GM21390 (cell line): ENCODE measurements around the gene TTC16.
"Not testable (repeated sequence)": the region's sequence is repeated elsewhere in the genome, so short reads cannot be mapped to it uniquely, and the experiment has no call there.

Experiments used
- ATAC-seq: cut with Tn5 transposase; IDR thresholded peaks from one replicate; pipeline ENCODE4 v1.9.1; 2021; ENCODE audit not compliant: unreplicated experiment

The TTC16 gene

DNA sequence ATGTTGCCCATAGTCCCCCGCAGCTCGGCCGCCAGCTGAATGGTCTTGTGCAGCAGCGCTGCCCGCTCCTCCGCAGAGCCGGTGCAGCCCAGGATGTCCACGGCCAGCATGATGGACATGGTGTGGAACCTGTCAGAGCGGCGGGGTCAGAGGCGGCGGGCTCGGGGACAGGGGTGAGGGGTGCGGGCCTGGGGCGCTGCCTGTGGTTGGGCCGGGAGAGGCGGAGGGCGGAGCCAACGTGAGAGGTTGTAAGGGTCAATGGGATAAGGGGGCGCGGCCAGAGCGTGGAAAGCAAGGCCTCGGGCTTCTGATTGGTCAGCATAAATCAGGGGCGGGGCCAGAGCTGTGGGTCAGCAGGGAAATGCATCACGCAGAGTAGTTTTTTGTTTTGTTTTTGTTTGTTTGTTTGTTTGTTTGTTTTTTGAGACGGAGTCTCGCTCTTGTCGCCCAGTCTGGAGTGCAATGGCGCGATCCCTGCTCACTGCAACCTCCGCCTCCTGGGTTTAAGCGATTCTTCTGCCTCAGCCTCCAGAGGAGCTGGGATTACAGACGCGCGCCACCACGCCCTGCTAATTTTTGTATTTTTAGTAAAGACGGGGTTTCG lies 26.1 kb downstream of the TTC16 start:
- ATAC-seq = no peak

DNA sequence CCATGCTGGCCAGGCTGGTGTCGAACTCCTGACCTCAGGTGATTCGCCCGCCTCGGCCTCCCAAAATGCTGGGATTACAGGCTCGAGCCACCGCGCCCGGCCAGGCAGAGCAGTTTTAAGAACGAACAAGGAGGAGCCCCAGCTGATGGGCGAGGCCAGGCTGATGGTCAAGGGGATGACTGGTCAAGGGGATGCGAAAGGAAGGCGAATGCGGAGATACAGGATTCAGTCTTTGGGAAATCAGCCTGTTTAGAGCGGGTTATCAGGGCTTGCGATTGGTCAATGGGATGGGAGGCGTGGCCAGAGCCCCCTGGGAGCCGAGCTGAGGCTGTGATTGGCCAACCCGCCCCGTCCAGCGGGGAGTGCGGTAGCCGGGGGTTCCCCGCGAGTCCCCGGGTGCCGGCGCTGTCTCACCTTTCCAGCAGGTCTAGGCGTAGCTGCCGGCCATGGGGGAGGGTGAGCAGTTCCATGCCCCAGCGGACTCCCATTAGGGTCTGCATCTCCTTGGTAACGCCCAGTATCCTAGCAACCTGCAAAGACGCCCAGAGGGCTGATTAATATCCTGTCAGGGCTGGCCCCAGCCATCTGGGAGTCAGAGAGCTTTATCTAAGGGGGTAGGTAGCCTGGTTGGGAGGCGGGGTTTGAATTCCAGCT lies 26.7 kb downstream of the TTC16 start:
- ATAC-seq = no peak

DNA sequence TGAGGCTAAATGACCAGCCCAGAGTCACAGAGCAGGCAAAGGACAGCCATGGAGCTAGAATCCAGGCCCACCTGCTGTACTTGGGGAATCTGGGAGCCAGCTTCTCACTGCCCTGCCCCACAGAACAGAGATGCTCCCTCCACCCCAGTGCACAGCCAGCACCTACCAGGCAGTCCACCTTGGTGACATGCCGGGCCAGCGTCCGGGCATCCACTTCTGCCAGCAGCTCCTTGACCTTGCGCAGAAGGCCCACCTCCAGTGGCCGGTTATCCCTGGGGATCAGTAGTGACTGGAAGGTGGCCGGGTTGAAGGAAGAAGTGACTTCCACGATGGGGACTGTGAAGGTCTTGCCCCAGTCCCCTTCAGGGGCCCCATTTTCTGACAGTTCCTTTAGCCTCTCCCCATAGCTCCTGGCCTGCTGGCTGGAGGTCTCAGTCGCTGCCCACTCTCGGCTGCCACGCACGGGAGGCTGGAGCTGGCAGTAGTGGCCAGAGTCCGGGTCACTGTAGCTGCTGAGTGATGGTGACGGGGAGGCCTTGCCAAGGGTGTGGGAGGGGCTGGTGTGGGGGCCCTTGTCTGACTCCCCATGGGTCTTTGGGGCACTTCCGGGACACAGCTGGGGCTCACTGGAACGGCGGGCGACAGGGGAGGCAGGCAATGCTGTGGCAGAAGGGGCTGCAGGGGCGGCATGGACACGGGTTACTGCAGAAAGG lies 28.7 kb downstream of the TTC16 start:
- ATAC-seq = no peak

DNA sequence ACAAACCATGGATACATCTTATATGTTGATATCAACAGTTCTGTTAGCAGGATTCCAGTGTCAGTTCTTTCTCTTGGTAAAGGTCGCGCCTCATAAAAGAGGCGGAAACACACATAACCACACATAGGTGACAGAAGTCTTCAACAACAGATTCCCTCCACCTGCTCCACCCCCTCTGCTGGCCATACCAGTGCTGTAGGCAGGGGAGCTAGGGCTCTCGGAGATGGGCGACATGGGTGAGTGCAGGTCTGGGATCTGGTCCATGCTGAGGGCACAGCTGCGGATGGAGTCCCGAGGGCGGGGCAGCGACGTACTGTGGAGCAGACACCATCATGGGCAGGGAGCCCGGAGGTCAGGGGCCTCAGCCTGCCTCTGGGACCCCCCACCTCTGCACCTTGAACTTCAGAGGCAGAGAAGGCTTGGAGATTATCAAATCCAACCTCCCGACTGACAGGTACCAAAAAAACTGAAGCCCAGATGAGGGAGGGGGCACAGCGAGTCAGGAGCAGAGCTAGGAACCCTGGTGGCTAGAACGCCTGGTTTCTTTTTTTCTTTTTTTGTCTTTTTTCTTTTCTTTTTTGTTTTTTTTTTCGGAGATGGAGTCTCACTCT lies 31.2 kb downstream of the TTC16 start:
- ATAC-seq = no peak

DNA sequence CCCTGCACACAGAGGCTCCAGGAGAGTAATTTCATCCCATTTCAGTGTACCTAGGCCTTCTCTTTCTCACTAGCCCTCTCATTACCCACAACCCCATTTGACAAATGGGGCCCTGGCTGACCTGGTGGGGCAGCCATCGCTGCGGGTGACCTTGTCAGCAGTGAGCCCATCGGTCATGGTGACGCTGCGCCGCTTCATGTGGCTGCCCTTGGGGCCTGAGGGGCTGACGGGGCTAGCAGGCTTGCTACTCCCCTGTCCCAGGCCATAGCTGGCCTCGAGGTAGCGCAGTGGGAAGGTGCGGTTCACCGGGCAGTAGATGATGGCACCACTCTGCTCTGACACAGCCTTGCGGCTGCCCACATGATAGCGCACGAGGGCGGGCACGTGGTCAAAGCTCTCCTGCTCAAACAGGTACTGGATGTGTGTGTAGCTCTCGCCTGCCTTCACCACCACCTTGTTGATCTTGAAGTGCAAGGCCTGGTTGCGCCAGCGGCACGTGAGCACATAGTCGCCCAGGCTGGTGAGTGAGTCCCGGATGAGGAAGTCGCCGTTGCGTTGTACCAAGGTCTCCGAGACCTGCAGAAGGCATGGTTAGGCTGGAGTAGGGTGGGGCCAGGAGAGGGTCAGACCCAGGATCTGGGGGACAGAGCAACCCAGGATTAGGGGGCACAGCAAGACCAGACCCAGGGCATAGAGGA lies 33.4 kb downstream of the TTC16 start:
- ATAC-seq = no peak

DNA sequence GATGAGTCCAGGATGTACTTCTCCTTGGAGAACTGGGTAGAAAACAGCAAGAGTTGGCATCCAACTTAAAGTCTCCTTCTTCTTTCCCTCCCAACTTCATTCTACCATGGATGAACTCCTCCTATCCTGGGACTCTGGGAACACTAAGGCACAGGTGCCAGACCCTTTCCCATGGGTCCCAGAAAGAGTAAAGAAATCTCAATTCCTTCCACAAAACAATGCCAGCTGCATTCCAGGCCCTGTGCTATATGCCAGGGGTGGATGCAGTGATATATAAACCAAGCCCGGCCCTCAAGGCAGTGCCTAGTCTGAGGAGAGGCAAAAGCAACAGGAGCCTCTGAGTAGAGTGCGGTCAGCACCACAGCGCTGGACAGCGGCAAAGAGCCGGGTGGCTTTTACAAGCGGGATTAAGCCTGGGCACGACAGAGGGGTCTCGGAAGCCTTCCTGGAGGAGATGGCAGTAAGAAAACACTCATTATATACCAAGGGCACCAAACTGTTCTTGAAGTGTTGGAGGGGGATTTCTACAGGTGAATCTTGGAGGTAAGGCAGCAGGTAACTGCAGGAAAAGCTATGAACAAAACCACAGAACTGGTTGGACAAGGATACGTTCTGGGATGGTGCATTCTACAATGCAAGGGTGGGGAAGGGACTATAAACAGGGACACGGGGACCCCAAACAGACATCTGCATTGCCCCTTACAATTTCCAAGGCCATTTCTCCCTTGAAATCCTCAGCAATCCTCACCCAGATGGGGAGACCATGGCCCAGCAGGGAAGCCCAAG lies 35.6 kb downstream of the TTC16 start:
- no peak for ATAC-seq

DNA sequence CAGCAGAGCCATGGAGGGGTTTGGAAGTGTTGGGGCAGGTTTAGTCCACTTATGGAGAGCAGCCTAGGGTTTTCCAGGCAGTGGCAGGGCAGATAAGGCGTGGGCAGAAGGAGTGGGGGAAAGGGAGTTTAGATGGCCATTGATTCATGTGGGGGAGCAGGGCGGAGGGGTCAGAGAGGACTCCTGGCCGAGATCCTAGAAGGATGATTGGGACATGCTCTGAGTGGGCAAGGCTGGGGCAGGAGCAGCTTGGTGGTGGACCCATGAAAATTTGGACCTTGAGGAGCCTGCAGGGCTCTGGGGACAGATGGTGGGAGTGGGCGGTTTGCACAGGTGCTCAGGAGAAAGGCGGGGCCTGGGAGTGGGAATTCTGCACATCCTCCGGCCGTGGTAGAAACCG lies 37.3 kb downstream of the TTC16 start:
- no peak for ATAC-seq

DNA sequence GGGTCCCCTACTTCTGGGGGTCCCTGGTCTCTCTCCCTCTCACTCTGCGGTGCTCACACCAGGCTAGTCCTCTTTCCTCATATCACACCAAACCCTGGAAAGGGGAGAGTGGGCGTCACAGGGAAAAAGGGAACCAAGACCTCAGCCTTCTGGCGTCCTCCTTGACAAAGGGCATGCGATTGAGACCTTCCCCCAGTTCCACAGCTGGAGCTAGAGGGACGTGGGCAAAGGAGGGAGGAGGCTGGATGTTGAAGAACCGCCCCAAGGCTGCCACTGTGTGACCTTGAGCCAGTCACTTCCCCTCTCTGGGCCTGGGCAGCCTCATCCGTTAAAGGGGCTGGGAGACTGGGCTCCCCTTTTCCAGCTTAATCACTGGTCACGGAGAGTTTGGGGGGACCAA lies 37.7 kb downstream of the TTC16 start:
- no peak for ATAC-seq

DNA sequence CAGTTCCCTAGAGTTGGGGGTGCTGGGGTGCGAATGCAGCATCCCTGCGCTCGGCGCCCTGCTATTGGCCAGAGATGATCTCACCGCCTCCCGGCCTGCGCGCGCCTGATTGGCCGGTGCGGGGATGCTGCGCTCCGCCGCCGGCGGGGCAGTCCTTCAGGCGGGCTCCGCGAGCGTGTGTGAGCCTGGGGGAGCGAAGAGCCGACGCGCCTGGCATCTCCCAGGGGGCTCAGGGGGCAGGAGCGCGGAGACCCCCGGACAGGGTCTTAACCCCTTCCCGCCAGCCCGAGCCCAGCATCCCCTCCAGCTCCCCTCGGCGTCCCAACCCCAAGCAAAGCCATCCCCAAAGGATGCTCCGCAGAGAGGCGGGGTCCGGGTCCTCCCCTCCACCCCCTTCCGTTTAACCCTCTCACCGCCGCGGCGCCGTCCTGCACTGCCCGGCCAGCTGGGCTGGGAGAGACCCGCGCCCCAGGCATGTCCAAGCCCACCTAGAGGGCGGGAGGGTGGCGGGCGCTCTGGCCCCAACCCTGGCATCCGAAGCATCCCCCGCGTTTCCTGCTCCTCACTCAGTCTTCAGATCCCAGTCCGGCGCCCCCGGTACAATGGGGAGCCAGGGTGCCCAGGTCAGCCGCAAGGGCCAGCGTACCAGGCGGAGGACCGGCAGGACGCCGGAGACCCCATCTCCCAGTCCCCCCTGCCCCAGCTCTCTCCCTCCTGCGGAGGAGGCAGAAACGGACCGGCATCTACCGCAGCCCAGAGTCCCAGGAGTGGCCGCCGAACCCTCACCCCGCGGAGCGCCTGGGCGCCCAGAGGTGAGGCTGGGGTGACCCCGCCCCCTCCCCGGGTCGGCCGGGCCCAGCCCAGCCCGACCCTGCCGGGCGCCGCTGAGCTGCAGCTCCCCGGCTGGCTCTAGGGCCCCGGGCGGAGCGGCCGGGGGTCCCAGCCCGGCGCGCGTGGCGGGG lies 38.5 kb downstream of the TTC16 start:
- ATAC-seq = no peak

DNA sequence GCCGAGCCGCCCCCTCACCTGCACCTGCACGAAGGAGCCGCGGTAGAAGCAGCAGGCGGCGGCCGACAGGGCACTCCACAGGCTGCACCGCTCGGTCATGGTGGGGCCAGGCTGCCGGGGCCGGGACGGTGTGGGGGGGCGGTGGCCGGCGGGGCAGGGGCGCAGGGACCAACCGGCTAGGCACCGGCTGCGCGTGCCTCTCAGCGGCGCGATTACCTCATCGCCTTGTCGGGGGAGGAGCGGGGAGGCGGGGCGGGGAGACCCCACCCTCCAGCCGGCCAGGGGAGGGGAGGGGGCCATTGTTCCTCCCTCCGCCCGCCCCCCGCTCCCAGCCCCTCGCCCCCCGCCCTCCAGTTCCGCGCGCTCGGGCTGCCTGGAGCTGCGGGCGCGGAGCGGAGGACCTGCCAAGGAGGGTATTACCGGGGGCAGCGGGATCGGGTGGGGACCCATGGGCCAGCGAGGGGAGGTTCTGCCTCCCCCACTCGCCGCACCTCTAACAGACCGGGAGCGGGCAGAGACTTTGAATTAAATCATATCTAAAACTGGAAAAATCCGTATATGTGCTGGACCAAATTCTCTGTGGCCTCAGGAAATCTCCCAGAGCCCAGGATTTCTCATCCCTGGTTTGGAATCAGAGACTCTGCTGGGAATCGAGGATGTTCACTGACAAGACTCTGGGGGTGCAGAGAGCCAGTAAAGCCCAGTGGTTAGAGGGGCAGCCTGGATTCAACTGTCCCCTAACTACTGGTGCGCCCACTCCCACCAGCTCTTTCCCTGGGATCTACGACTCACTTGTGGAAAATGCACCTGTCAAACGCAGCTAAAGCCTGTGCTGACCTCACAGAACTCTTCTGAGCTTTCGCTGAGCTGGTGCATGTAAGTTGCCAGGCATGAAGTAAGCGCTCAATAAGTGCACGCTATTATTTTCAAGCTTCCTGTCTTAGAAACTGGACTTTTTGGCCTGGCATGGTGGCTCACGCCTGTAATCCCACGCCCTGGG lies 39.5 kb downstream of the TTC16 start:
- no peak for ATAC-seq

DNA sequence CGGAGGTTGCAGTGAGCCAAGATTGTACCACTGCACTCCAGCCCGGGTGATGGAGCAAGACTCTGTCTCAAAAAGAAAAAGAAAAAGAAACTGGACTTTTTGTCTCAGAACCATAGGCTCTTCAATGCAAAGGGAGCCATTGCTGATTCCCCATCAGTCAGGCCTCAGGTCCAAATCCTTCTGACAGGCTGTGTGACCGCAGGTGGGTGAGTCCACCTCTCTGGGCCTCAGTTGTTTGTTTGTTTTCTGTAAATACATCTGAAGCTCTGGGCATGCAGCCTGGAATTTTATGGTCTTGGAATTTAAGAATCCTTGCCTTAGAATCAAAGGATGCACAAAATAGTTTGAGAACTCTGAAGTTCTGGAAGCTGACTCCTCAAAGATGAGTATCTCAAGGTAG lies 40.4 kb downstream of the TTC16 start:
- ATAC-seq = no peak

DNA sequence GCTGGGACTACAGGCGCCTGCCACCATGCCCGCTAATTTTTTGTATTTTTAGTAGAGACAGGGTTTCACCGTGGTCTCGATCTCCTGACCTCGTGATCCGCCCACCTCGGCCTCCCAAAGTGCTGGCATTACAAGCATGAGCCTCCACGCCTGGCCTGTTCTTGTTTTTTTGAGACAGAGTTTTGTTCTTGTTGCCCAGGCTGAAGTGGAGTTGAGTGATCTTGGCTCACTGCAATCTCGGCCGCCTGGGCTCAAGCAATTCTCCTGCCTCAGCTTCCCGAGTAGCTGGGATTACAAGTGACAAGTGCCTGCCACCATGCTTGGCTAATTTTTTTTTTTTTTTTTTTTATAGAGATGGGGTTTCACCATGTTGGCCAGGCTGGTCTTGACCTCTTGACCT lies 40.9 kb downstream of the TTC16 start:
- ATAC-seq = not testable (repeated sequence)

DNA sequence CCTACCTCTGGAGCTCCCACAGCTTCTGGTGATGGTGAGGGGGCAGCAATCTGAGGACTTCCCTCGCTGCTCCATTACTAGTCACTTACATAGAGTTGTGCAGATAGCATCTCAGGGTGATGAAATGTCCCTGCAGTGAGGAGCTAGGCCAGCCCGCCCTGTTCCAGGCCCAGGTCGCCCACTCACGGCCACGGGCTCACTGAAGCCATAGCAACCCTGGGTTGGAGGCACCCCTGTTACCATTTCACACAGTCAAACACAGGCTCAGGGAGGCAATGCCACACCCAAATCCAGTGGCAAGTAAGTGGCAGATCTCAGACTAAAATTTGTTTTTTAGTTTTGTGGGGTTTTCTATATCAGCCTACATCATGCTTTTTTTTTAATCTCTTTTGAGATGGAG lies 43.0 kb downstream of the TTC16 start:
- ATAC-seq = no peak

DNA sequence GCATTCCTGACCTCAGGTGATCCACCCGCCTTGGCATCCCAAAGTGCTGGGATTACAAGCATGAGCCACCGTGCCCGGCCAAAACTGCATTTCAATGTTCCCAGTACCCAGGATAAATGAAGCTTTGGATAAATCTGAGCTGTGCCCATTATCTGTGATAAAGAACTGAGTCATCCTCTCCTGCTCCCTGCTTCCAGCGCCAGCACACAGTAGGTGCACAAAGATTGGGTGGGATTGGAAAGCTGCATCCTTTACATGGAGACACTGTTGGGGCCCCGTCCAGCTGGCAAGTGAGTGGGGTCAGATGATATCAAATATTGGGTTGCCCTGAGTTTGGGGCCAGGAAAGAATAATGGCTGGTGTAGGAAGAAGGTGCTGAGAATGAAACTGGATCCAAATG lies 45.2 kb downstream of the TTC16 start:
- no peak for ATAC-seq

DNA sequence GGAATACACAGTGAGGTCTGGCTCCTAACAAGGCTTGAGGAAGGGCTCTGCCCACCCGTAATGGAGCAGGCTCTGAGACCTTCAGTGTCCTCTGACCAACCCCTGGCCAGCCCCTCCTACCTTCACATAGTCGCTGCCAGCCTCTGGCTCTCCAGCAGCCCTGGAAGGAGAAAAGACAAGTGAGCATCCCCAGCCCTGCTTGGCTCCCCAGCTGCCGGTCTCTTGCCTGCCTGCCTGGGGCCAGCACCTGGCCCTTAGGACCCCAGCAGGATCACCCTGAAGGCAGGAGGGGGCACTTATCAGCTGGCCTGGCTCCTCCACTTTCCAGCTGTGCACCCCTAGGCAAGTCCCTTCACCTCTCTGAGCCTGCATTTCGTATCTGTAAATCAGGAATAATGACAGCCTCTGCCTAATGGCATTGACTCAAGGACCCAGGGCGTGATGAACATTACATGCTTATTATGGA lies 45.6 kb downstream of the TTC16 start:
- ATAC-seq = no peak

DNA sequence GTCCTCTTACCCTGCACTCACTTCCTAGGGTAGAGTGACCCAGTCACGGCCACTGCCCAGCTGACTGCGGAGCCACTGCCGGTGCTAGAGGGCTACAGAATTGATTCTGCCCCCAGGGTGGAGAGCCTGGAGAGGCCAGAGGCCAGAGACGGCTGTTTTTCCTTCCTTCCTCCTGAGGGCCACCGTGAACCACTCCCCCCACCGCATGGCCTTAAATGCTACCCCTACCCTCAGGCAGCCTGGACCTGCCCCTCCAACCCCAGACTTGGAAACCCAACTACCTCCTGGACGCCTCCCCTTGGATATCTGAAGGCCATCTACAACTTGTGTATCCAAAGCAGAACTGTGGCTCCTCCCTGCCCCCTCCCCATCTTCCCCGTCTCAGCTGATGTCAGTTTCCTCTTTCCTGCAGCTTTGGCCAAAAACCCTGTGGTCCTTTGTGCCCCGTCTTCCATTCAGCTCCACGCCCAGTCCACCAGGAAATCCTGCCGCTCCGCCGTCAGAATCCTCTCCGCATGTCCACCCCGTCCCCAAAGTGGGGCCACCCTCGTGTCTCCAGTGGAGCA lies 46.3 kb downstream of the TTC16 start:
- no peak for ATAC-seq

DNA sequence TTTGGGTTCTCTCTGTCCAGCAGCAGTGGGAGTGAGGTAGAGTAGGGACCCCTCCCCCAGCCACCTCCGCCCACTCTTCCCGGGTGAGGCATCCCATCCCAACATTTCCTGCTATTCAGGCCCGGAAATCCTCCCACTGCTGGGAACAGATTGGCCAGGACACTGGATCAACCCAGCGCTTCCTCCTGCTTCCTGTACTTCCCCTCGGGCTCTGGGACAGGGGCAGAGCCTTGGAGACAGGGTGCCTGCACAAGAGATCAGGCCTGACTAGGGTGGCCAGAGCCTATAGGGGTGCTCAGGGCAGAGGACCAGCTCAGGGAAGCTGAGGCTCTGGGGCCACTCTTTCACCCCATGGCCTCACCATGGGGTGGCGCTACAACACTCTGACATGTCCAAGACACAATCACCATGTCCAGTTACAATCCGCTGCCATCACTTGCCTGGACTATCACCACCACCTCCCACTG lies 48.1 kb downstream of the TTC16 start:
- ATAC-seq = no peak

DNA sequence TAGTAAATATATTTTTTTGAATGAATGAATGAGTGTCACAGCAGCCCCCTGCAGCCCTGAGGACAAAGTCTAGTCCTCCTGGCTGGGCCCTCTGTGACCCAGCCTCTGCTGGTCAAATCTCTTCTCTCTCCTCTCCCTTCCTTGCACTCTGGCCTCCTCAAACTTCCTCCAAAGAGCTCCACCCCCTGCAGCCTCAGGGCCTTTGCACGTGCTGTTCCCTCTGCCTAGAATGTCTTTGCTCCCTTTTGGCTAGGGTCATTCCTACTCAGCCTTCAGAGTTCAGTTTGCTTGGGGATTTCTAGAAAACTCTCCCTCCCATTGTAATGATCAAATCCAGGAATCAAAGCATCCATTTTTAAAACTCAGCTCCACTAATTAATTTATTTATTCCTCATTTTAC lies 49.5 kb downstream of the TTC16 start:
- no peak for ATAC-seq
